Activated gamma-delta T cell treated with anti-CD3 and anti-CD28 coated beads, Interleukin-2, amount 50 U/mL, for 16 hours (primary cell): ENCODE measurements around the gene FIG4.
"Not testable (repeated sequence)": the region's sequence is repeated elsewhere in the genome, so short reads cannot be mapped to it uniquely, and the experiment has no call there.

Experiments used
- DNase-seq: peaks from one replicate; pipeline ENCODE4 v3.0.0-alpha.2; 2020; ENCODE audit warnings: low read depth

FIG4 gene

DNA sequence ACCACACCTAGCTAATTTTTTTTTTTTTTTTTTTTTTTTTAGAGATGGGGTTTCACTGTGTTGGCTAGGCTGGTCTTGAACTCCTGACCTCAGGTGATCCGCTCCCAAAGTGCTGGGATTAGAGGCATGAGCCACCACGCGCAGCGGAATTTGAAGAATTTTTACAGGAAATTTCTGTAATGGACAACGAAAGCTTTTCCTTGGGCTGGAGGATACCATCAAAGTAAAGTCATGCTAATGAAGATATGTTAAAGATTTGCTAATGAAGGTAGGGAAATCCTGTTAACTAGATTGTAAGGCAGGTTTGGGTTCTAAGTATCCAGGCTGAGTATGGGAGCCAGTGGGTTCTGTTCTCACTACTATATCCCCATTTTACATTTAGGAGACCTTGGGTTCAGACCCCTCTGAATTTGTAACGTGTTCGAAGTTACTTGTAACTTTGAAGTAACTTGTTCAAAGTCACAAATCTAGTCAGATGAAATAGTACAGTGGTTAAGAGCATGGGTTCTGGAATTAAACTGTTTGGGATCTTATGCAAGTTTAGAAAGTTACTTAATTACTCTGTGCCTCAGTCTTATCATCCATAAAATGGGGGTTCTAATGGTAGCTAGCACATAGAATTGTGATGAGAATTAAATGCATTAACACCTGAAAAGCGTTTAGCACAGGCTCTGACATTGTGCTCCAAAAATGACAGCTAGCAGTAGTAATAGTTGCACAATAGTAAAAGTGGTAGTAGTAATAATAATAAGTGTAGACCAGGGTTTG is 163.6 kb downstream of the FIG4 start:
- no peak for DNase-seq

DNA sequence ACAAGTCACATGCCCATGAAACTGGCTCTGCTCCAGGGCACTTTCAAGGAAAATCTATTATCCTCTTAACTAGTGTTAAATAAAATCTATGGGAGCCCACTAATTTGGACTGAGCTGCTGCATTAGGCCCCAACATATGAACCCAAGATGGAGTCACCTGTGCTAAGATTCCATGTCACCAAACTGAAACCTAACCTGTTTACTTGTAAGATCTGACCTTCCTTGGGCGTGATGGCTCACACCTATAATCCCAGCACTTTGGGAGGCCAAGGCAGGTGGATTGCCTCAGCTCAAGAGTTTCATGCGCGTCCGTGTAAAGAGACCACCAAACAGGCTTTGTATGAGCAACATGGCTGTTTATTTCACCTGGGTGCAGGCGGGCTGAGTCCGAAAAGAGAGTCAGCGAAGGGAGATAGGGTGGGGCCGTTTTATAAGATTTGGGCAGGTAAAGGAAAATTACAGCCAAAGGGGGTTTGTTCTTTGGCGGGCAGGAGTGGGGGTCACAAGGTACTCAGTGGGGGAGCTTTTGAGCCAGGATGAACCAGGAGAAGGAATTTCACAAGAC is 164.5 kb downstream of the FIG4 start:
- not testable (repeated sequence) for DNase-seq

DNA sequence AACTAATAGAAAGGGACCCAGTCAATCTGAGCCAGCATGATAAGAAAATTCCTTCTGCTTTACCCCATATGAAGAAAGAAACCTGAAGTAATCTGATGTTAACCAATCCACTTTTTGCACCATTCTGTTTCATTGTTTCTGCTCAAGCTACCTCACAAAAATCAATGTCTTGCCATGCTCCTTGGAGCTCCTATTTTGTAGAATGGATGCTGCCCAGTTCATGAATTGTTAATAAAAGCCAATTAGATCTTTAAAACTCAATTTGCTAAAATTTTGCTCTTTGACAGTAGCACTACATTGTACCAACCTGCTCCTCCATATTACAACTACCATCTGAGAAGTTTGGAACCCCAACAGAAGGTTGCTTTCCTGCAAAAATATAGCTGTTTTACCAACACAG is 170.8 kb downstream of the FIG4 start:
- no peak for DNase-seq

DNA sequence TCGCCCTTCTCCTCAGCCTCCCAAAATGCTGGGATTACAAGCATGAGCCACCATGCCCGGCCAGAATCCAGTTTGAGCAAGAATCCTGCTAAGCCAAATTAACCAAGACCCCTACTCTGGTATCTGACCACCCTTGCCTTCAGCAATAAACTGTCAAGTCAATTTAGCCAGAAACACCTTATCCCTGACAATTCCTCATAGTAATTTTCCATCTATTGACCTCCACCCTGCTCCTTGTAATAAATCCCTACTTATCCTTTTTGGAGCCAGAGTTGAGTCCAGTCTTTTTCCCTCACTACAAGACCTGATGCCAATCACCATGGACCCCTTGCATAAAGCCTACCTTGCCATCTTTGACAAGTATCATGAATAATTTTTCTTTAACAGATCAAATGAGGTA is 173.0 kb downstream of the FIG4 start:
- DNase-seq = no peak

DNA sequence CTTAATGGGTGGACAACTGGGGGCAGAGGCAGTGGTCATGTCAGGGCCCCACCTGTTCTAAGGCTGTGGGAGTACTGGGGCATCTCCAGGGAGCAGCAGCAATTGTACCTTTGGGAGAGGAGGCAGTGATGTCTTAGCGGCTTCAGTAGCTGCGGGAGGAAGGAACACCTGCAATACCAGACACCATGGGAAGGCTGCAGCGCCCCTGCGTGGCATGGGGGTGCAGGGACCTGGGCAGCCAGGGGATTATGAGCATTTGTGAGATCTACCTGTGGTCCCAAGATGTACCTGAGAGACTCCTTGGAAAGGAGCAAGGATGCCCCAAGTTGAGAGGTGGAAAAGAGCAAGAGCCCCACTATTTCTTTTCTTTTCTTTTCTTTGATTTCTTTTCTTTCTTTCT is 174.9 kb downstream of the FIG4 start:
- no peak for DNase-seq

DNA sequence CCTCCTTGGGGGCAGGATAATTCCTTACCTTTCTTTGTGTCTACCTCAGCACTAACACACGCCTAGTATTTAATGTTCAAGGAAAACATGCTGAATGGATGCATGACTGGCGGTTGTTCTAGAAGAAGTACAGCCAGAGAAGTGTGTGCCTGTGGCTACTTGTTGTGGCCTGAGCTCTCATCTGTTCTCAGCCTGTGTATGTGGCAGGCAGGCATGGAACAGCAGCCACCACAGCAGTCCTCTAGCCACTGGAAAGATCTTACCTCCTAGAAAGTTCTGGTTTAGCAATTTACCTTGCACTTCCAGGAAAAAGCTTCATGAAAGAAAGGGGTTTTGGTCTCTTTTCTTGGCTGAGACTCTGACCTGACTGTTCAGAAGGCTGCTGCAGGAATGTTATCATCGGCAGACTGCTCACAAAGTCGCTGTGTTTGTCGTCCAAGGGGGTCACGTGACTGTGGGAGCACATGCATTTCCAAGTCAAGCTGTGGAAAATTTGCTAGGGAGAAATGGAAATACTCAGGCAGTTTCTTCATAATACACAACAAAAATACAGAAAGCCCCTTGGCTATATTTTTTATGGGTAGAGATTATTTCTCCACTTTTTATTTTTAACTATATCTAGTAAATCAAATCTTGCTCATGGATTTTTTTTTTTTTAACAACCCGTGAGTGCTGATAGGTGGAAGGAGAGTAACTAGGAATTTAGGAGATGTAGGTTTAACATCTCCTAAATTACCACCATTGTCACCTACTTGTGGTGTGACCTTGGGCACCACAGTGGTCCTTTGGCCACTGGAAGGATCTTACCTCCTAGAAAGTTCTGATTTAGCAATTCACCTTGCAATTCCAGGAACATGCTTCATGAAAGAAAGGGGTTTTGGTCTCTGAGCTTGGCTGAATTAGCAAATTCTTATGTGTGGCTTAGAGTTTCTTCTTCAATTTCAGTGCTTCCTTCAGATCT is 176.2 kb downstream of the FIG4 start:
- no peak for DNase-seq

DNA sequence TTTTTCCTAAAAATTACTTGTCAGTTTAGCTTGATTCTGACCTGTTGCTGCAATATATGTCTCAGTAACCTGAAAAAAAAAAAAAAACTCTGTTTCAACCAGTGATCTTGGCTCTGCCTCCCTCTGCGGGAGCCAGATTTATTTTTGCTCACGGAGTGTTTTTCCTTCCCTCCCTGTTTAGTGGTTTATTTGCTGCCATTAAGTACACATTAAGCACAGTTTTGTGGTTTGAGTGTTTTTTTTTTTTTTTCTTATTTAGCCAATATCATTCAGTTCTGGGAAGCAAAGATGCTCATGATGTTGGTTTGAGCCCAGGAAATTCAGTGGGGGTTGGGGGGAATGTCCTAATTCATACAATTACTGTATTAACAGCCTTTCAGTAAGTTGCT is 176.9 kb downstream of the FIG4 start:
- DNase-seq = no peak

DNA sequence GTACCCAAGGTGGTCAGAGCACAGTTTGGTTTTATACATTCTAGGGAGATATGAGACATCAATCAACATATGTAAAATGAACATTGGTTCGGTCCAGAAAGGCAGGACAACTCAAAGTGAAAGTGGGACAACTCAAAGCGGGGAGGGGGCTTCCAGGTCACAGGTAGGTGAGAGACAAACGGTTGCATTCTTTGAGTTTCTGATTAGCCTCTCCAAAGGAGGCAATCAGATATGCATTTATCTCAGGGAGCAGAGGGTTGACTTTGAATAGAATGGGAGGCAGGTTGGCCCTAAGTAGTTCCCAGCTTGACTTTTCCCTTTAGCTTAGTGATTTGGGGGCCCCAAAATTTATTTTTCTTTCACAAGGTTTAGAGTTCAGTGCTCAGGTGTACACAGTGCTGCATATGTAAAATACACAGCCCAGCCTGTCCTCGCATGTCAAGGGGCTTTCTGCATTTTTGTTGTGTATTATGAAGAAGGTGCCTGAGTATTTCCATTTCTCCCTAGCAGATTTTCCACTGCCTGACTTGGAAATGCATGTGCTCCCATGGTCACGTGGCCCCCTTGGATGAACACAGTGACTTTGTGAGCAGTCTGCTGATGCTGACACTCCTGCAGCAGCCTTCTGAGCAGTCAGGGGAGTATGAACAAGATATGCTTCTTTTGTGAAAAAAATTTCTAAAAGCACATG is 178.4 kb downstream of the FIG4 start:
- DNase-seq = not testable (repeated sequence)

DNA sequence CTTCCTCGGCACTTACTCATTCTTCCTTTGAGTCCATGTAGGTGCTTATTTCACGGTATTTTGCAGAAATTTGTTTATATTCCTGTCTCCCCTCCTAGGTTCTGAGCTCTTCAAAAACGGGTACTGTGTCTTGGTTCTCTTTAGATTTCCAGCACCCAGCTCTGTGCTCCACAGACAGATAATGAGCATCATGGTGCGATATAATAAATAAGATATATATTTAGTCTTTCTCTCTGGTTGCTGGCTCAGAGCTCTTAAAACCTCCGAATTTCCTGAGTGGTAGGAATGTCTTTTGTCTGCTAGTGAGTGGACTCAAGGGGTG is 179.0 kb downstream of the FIG4 start:
- no peak for DNase-seq

DNA sequence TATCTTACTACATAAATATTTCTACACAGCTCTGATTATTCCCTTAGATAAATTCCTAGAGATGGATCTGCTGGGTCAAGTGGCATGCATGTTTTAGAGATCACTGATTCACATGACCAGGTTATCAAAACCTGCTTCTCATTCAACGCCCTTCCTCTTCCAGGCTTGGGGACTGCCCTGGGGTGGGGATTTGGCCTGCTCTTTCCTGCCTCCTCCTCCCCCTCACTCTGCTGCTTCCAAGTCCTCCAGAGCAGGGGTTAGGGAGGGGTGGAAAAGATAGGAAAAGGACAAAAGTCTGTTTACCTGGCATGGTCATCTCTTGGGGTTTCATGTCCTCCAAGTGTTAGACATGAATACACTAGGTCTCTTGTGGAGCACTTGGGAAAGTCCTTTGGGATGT is 181.5 kb downstream of the FIG4 start:
- DNase-seq = no peak

DNA sequence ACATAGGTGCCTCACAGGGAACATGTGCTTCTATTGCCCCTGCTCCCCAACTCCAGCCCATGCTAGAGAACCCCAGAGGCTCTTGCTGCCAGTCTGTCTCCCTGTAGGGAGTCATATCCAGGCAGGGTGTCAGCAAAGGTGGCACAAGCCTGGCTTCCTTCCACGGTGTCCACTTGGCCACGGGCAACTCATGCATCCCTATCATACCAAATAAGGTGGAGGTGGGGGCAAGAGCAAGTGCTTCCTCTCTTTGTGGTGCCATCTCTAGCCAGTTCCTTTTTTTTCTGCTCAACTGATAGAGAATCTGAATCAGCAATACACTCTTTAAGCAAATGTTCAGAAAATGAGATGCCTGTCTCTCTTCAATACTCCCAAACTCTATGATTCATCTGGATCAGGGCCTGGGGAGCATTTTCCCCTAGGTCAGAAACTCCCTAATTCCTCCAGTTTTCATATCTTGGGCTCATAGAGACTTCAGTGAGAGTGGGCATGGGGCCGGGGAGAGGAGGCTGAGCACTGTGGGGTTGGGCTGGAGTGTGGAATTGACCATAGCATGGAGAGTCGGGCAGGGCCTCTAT is 182.0 kb downstream of the FIG4 start:
- no peak for DNase-seq

DNA sequence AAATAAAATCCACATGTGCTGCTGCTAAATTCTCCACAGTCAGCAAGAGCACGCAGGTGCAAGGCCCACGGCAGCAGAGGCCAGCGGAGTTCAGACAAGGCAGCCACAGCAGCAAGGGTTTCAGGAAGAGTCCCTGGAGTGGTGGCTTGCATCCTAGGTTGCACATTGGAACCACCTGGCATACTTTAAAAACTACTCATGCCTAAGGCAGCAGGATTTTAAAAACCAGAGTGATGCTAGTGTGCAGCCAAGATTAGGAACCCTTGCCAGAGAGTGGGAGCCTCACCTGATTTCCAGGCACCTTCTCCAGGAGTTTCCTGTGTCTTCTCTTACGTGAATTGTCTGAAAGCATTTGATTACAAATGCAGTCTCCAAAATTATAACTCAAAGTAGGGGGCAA is 183.0 kb downstream of the FIG4 start:
- no peak for DNase-seq

DNA sequence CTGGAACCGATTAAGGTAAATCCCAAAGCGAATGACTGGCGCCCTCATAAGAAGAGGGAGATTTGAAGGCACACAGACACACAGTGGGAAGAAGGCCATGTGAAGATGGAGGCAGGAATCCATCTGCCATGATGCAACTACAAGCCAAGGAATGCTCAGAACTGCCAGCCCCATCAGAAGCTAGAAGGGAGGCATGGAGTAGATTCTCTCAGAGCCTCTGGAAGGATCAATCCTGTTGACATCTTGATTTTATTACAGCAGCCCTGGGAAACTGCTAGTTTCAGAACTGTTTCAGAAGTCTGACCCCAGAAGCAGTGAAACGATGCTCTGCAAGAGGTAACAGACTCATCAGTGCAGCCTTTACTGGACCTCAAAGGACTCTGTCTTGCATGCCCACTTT is 183.5 kb downstream of the FIG4 start:
- no peak for DNase-seq
